H9 (cell line): ENCODE results near the gene KCNMB2. TPM values are rescaled to one million over a fixed set of nuclear protein-coding genes. Genes with fewer than 3 reads are reported as not detected.

Experiments
- DNase-seq: peaks from one replicate; pipeline ENCODE4 v3.0.0-alpha.2; 2017
- H2AFZ ChIP-seq: one replicate; pipeline ENCODE4 v1.6.1; 2013; ENCODE audit warnings: mild to moderate bottlenecking, low read length, control low read depth, moderate library complexity
- H2AK5ac ChIP-seq: 2 replicates; pipeline ENCODE4 v1.6.1; 2013; ENCODE audit warnings: low read length, control low read depth, mixed read lengths; ENCODE audit not compliant: insufficient read length
- H2BK120ac ChIP-seq: one replicate; pipeline ENCODE4 v1.6.1; 2013; ENCODE audit warnings: low read depth, mild to moderate bottlenecking, low read length, control low read depth, inconsistent platforms; ENCODE audit not compliant: poor library complexity, severe bottlenecking
- H2BK12ac ChIP-seq: 2 replicates; pipeline ENCODE4 v1.6.1; 2013; ENCODE audit warnings: low read length, control low read depth, mixed read lengths, low read depth; ENCODE audit not compliant: insufficient read length
- H2BK15ac ChIP-seq: 2 replicates; pipeline ENCODE4 v1.6.1; 2013; ENCODE audit warnings: low read depth, low read length, control low read depth
- H2BK20ac ChIP-seq: one replicate; pipeline ENCODE4 v1.6.1; 2013; ENCODE audit warnings: low read depth, mild to moderate bottlenecking, low read length, control low read depth, inconsistent platforms; ENCODE audit not compliant: poor library complexity, severe bottlenecking
- H2BK5ac ChIP-seq: 2 replicates; pipeline ENCODE4 v1.6.1; 2013; ENCODE audit warnings: low read length, control low read depth, mixed read lengths; ENCODE audit not compliant: insufficient read length
- H3K14ac ChIP-seq: 2 replicates; pipeline ENCODE4 v1.6.1; 2013; ENCODE audit warnings: low read length, control low read depth; ENCODE audit not compliant: insufficient read depth
- H3K18ac ChIP-seq: 2 replicates; pipeline ENCODE4 v1.6.1; 2013; ENCODE audit warnings: low read depth, mild to moderate bottlenecking, mixed read lengths, low read length, control low read depth; ENCODE audit not compliant: insufficient read length
- H3K23ac ChIP-seq: 2 replicates; pipeline ENCODE4 v1.6.1; 2013; ENCODE audit warnings: low read length, control low read depth, mixed read lengths, low read depth; ENCODE audit not compliant: insufficient read length
- H3K23me2 ChIP-seq: 2 replicates; pipeline ENCODE4 v1.6.1; 2013; ENCODE audit warnings: low read depth, mild to moderate bottlenecking, mixed read lengths, low read length, control low read depth; ENCODE audit not compliant: insufficient read length, poor library complexity, severe bottlenecking
- H3K27ac ChIP-seq: 2 replicates; pipeline ENCODE4 v1.5.1; 2013; ENCODE audit warnings: low read length, control low read depth, mixed read lengths, low read depth; ENCODE audit not compliant: insufficient read length
- H3K27me3 ChIP-seq: 2 replicates; pipeline ENCODE4 v1.6.1; 2013; ENCODE audit warnings: low read length, control low read depth, inconsistent platforms; ENCODE audit not compliant: insufficient read depth
- H3K4ac ChIP-seq: 2 replicates; pipeline ENCODE4 v1.6.1; 2013; ENCODE audit warnings: low read depth, mild to moderate bottlenecking, control low read depth, inconsistent platforms, low read length, moderate library complexity
- H3K4me1 ChIP-seq: 2 replicates; pipeline ENCODE4 v1.6.1; 2013; ENCODE audit warnings: low read length, control low read depth, inconsistent platforms; ENCODE audit not compliant: insufficient read depth
- H3K4me2 ChIP-seq: 2 replicates; pipeline ENCODE4 v1.6.1; 2013; ENCODE audit warnings: low read length, control low read depth, mixed read lengths; ENCODE audit not compliant: insufficient read length, insufficient read depth
- H3K56ac ChIP-seq: 2 replicates; pipeline ENCODE4 v1.6.1; 2013; ENCODE audit warnings: low read depth, mild to moderate bottlenecking, mixed read lengths, low read length, control low read depth; ENCODE audit not compliant: insufficient read length
- H3K79me1 ChIP-seq: 2 replicates; pipeline ENCODE4 v1.6.1; 2013; ENCODE audit warnings: low read depth, mild to moderate bottlenecking, moderate library complexity, low read length, control low read depth, inconsistent platforms; ENCODE audit not compliant: insufficient read depth, poor library complexity, severe bottlenecking
- H3K79me2 ChIP-seq: 2 replicates; pipeline ENCODE4 v1.6.1; 2013; ENCODE audit warnings: low read length, control low read depth, inconsistent platforms; ENCODE audit not compliant: insufficient read depth
- H3K9ac ChIP-seq: 2 replicates; pipeline ENCODE4 v1.6.1; 2013; ENCODE audit warnings: low read length, control low read depth, mixed read lengths; ENCODE audit not compliant: insufficient read length; ENCODE audit errors: extremely low read depth
- H3K9me3 ChIP-seq: one replicate; pipeline ENCODE4 v1.6.1; 2013; ENCODE audit warnings: low read depth, low read length, inconsistent platforms; ENCODE audit not compliant: control insufficient read depth
- H3T11ph ChIP-seq: one replicate; pipeline ENCODE4 v1.6.1; 2013; ENCODE audit warnings: mild to moderate bottlenecking, low read length, control low read depth, inconsistent platforms
- H4K20me1 ChIP-seq: one replicate; pipeline ENCODE4 v1.6.1; 2013; ENCODE audit not compliant: control insufficient read depth, insufficient read length, insufficient read depth
- H4K5ac ChIP-seq: 2 replicates; pipeline ENCODE4 v1.6.1; 2013; ENCODE audit warnings: low read depth, mild to moderate bottlenecking, mixed read lengths, low read length, control low read depth; ENCODE audit not compliant: insufficient read length
- H4K8ac ChIP-seq: replicated peaks from 2 replicates; pipeline ENCODE4 v1.6.1; 2013; ENCODE audit warnings: low read length, control low read depth, mixed read lengths, low read depth; ENCODE audit not compliant: insufficient read length
- H4K91ac ChIP-seq: 2 replicates; pipeline ENCODE4 v1.6.1; 2013; ENCODE audit warnings: low read depth, mild to moderate bottlenecking, moderate library complexity, mixed read lengths, low read length, control low read depth; ENCODE audit not compliant: insufficient read length
- H3K27ac Mint-ChIP-seq, 3 experiments: 2 replicates in 2 of 3; 3 replicates in 1 of 3; pipeline ENCODE4 v1.8.0; 2020 to 2021; ENCODE audit warnings: mixed read lengths in 3 of 3, mild to moderate bottlenecking in 1 of 3, moderate library complexity in 1 of 3
- H3K27me3 Mint-ChIP-seq: 2 replicates; pipeline ENCODE4 v1.8.0; 2021; ENCODE audit warnings: low read depth, mild to moderate bottlenecking, moderate library complexity, mixed read lengths
- H3K36me3 Mint-ChIP-seq, 3 experiments: 2 replicates in 2 of 3; 3 replicates in 1 of 3; pipeline ENCODE4 v1.8.0; 2020 to 2021; ENCODE audit warnings: low read depth in 3 of 3, mixed read lengths in 3 of 3; ENCODE audit not compliant: insufficient read depth in 1 of 3
- H3K4me1 Mint-ChIP-seq, 2 experiments: 2 replicates each; pipeline ENCODE4 v1.8.0; 2020; ENCODE audit warnings: mixed read lengths in 2 of 2
- H3K4me3 Mint-ChIP-seq, 2 experiments: 2 replicates in 1 of 2; 3 replicates in 1 of 2; pipeline ENCODE4 v1.8.0; 2020 to 2021; ENCODE audit warnings: mild to moderate bottlenecking in 2 of 2, mixed read lengths in 2 of 2, moderate library complexity in 1 of 2
- H3K9me3 Mint-ChIP-seq, 2 experiments: 2 replicates in 1 of 2; 3 replicates in 1 of 2; pipeline ENCODE4 v1.8.0; 2020; ENCODE audit warnings: mild to moderate bottlenecking in 2 of 2, mixed read lengths in 2 of 2, moderate library complexity in 1 of 2
- CTCF ChIP-seq: fragments of 200-600 bp; sonication (generic); conservative IDR thresholded peaks from 3 replicates; pipeline ENCODE4 v1.8.0; 2021; ENCODE audit warnings: antibody characterized with exemption, mild to moderate bottlenecking
- WGBS: extraction: QIAGEN DNeasy Blood & Tissue Kit; methylation state at CpG from one replicate; pipeline ENCODE4 v1.1.7; 2013; ENCODE audit warnings: missing lambda C conversion rate, low lambda C conversion rate, mixed read lengths; ENCODE audit not compliant: insufficient read length; ENCODE audit errors: extremely low coverage; 5-methylcytosine and 5-hydroxymethylcytosine counted together
- total RNA-seq: library from RNA; stranded (reverse); gene quantifications from 2 replicates; pipeline ENCODE4 v1.2.1, GENCODE V29; 2021

KCNMB2 gene
- total RNA-seq, 1 experiment from 2014 or later = not detected

- Histone ChIP-seq H3K56ac (no peak overlapping the region), H3K14ac (no peak overlapping the region), H3T11ph (no peak overlapping the region), H2BK5ac (no peak overlapping the region), H2BK20ac (no peak overlapping the region), H4K8ac (no peak overlapping the region), H3K4ac (no peak overlapping the region), H2BK15ac (no peak overlapping the region), H3K27ac (no peak overlapping the region), H2BK12ac (no peak overlapping the region), H3K23ac (no peak overlapping the region), H4K91ac (no peak overlapping the region), H3K27me3 (no peaks in the 10 kb centered on the region), H2AK5ac (no peak overlapping the region), H3K23me2 (no peaks in the 10 kb centered on the region), H2BK120ac (no peak overlapping the region), H3K9me3 (no peaks in the 10 kb centered on the region), H4K5ac (no peak overlapping the region), H3K9ac (no peak overlapping the region), H3K79me2 (no peaks in the 10 kb centered on the region), H2AFZ (no peak overlapping the region), H4K20me1 (no peaks in the 10 kb centered on the region), H3K79me1 (no peaks in the 10 kb centered on the region), H3K4me2 (no peak overlapping the region), H3K4me1 (no peaks in the 10 kb centered on the region), H3K18ac (no peak overlapping the region)
- no peaks in the 10 kb centered on the region for H3K36me3 Mint-ChIP-seq
- H3K9me3 Mint-ChIP-seq = no peaks in the 10 kb centered on the region
- H3K4me1 Mint-ChIP-seq = 0 out of 4 replicates have a peak, but pooled peaks cover 0 to 3% of the 10 kb centered on the region in 2 experiments
- H3K27me3 Mint-ChIP-seq = no peaks in the 10 kb centered on the region
- no peak overlapping the region for H3K4me3 Mint-ChIP-seq
- no peak for TF ChIP-seq CTCF
- no peak for DNase-seq
- WGBS = no CpG with 5 or more reads among the region's 1 CpG
- H3K27ac Mint-ChIP-seq = no peak overlapping the region
Measured at GRCh38 chr3:178673529-178673928, 137.3 kb downstream of the KCNMB2 start.
